GM19324 (cell line): ENCODE data around the gene SBSN.

Experiments used
- ATAC-seq: cut with Tn5 transposase; IDR thresholded peaks from one replicate; pipeline ENCODE4 v1.9.1; 2021; ENCODE audit warnings: mild to moderate bottlenecking, moderate library complexity; ENCODE audit not compliant: unreplicated experiment, low FRiP score

Gene SBSN, protein sequence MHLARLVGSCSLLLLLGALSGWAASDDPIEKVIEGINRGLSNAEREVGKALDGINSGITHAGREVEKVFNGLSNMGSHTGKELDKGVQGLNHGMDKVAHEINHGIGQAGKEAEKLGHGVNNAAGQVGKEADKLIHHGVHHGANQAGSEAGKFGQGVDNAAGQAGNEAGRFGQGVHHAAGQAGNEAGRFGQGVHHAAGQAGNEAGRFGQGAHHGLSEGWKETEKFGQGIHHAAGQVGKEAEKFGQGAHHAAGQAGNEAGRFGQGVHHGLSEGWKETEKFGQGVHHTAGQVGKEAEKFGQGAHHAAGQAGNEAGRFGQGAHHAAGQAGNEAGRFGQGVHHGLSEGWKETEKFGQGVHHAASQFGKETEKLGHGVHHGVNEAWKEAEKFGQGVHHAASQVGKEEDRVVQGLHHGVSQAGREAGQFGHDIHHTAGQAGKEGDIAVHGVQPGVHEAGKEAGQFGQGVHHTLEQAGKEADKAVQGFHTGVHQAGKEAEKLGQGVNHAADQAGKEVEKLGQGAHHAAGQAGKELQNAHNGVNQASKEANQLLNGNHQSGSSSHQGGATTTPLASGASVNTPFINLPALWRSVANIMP

GRCh38 chr19:35528218-35529038, at the start of gene SBSN:
Gene SBSN, minus strand, starts transcription at chr19:35528311. Its CDS starts 30 bp downstream, at chr19:35528281.
- no peak for ATAC-seq

- ATAC-seq: no peak
These were observed 43.4 kb upstream of the SBSN start for GRCh38 chr19:35571406-35571965.

DNA sequence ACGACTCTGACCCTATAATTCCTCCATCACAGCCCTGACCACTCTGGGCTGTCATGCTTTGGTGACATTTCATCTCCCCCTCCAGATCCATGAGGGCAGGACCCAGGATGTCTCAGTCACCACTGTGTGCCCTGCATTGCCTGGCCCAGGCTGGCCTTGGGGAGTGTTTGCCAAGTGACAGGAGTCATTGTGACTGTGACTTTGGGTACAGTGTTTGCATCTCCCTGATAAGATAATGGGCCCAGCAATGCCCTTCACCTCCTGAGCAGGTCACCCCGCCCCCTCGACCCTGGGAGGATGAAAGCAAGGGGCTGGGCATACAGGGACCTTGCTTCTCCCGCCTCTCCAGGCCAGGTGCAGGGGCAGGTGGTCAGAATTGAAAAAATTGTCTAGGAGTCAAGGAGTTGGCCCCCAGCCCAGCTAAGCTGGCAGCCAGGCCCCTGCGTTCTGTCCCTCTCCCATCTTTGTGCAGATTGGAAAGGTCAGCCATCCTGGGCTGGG, 41.2 kb upstream of the SBSN start:
- ATAC-seq: no peak

- ATAC-seq: no peak
These were observed 38.6 kb upstream of the SBSN start for GRCh38 chr19:35566738-35567137.

DNA sequence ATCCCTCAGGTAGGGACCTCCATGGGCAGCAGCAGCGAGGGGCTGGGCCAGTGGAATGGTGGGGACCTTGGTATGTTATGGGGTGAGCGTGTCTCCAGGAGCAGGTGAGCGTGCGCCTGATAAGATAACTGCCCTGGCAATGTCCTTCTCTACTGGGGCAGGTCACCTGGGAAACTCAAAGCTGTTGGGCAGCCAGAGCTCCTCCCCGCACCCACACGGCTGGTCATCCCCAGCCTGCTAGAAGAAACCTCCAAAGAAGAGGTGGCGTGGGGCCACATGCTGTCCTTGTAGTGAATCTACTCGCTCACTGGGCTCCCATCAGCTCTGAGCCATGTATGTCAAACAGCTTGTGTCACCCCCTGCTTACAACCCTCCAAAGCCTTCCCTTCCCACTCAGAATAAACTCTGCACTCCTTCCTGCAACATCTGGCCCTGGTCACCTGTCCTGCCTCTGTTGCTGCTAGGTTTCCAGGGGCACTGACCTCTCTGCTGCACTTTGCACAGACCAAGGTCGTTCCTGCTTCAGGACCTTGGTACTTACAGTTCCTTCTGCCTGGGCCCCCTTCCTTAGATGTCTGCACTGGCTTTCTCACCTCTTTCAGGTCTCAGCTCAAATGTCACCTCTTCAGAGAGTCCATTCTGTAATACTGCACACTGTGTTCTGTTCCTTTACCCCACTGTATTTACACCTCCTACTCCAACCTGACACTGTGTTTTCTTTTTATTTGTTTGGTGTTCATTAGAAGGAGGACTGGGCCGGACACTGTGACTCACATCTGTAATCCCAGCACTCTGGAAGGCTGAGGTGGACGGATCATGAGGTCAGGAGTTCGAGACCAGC, 37.1 kb upstream of the SBSN start:
- ATAC-seq: no peak

GRCh38 chr19:35563207-35563829, 35.2 kb upstream of the SBSN start, which contains the start of gene ATP4A:
Gene ATP4A, minus strand, starts transcription at chr19:35563658. Its CDS starts 29 bp downstream, at chr19:35563629.
- no peak for ATAC-seq

DNA sequence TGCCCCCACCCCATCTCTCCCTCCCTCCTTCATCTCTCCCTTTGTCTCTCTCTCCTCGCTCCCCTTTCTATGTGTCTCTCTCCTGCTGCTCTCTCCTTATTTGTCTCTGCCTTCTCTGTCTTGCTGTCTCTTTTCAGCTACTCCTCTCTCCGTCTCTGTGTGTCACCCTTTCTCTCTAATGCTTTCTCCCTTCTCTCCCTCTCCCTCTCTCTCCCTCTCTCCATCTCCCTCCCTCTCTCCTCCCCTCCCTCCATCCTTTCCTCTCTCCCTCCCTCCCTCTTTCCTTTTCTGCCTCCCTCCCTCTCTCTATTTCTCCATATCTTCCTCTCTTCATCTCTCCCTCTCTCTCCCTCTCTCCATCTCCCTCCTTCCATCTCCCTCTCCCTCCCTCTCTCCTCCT, 34.7 kb upstream of the SBSN start:
- ATAC-seq: no peak

GRCh38 chr19:35562336-35562735, 34.2 kb upstream of the SBSN start:
- no peak for ATAC-seq

DNA sequence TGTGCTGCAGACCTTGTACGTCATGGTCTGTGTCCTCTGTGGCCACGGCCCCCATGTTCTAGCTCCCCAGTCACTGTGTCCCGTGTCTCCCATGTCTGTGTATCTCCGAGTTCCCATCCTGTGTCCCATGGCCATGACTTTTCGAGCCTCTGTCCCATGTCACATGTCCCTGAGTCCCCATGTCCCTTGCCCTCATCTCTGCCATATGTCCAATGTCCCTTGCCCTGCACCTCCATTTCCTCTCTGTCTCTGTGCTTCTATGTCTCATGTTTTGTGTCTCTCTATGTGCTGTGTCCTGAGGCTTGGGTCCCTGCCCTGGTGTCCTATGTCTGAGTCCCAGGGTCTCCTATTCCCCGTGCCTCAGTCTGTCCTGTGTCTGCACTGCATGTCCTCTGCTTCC, 33.3 kb upstream of the SBSN start:
- ATAC-seq: no peak

DNA sequence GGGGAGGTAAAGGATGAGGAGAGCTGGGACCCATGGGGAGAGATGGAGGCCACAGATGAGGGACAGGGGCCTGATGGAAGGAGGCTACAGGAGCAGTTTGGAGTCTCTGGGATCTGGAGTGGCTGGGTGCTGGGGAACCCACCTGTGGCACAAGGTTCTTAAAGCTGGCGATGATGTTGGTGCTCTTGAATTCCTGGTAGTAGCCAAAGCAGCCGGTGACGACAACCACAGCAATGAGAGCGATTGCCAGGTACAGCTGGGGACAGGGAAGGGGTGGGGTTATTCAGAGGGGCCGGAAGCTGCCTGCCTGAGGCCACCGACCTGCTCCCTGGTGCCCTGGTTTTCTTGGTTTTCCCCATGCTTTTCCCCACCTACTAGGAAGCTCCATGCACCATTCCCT, 32.6 kb upstream of the SBSN start:
- no peak for ATAC-seq

- ATAC-seq: no peak
These were observed 32.2 kb upstream of the SBSN start for GRCh38 chr19:35560271-35560670.

- ATAC-seq: no peak
These were observed 31.7 kb upstream of the SBSN start for GRCh38 chr19:35559781-35560180.

DNA sequence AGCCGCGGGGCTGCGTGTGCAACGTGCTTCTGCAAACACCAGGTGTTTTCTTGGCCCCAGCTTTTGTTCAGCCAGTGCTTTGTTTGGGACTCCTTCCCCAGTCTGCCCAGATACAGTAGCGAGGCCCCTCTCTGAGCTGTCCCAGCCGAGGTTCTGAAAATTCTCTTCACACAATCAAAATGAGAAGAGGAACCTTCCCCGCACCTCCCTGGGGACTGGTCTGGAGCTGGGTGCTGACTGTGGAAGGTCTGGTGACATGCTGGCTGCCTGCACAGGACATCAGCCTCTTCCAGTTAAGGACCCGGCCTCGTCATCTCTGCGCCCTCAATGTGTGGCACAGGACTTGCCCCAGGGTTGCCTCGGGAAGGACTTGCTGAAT, 31.2 kb upstream of the SBSN start:
- ATAC-seq: no peak

- no peak for ATAC-seq
These were observed 30.5 kb upstream of the SBSN start for GRCh38 chr19:35558400-35559280.

DNA sequence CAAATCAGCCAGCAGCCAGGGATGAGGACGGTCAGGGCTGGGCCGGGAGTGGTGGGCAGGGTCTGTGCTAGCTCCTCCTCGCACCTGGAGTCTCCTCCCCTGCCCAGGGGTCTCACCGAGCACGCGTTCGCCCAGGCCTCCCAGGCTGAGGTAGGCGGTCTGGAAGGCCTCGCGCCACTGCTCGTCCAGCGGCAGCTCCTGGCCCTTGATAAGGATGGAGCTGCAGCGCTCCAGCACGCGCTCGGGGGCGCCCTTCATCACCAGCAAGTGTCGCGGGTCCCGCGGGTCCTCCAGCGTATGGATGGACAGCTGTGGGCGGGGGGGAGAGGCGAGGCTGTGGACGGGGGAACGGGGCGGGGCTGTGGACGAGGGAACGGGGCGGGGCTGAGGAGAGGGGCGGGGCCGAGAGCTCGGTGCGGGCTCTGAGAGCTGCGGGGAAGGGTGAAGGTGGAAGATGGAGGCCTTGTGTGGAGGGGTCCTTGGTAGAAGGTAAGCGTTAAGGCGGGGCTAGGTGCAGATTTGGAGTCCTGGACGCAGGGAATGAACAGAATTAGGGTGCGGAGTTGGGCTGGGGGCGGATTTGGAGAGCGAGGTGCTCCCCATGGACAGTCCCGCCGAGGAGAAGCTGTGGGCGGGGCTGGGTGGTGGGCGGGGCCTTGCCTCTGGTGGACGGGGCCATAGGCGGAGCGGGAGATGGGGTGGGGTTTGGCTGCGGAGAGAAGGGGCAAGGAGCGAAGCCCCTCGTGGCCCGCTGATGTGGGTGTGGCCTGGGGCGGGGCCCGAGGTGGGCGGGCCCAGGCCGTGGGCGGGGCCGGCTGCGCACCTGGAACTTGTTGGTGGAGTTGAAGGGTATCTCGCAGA, 29.7 kb upstream of the SBSN start:
- no peak for ATAC-seq

GRCh38 chr19:35556846-35557538, 28.9 kb upstream of the SBSN start:
- no peak for ATAC-seq

GRCh38 chr19:35556025-35556590, 28.0 kb upstream of the SBSN start:
- ATAC-seq: no peak
